Fibroblast of the aortic adventitia (primary cell): ENCODE measurements around the gene CDCA5. TPM values are rescaled to one million over a fixed set of nuclear protein-coding genes. Genes with fewer than 3 reads are reported as not detected.

ENCODE experiments used
- DNase-seq: peaks from one replicate; pipeline ENCODE4 v3.0.0-alpha.2; 2010; ENCODE audit warnings: low read depth
- H3K4me3 ChIP-seq: 2 replicates; pipeline ENCODE4 v1.5.1; 2011; ENCODE audit warnings: low read depth, mild to moderate bottlenecking, control low read depth, low read length, moderate library complexity
- total RNA-seq: library from RNA; depleted of rRNA; stranded (reverse); fragments of >200 nt; gene quantifications from 2 replicates; pipeline ENCODE4 v1.2.3, GENCODE V29; 2012; ENCODE audit warnings: low replicate concordance
- TF ChIP-seq, protein P1 (sequence below): IDR thresholded peaks from 2 replicates; pipeline ENCODE4 v1.5.1; 2011; ENCODE audit warnings: mild to moderate bottlenecking, low read length, control low read depth, inconsistent platforms; ENCODE audit not compliant: insufficient read depth

The CDCA5 gene
- total RNA-seq, 1 donor: 19.3 TPM

GRCh38 chr11:65118097-65118837 lies 34.4 kb upstream of the CDCA5 start:
- TF ChIP-seq, protein P1, sequence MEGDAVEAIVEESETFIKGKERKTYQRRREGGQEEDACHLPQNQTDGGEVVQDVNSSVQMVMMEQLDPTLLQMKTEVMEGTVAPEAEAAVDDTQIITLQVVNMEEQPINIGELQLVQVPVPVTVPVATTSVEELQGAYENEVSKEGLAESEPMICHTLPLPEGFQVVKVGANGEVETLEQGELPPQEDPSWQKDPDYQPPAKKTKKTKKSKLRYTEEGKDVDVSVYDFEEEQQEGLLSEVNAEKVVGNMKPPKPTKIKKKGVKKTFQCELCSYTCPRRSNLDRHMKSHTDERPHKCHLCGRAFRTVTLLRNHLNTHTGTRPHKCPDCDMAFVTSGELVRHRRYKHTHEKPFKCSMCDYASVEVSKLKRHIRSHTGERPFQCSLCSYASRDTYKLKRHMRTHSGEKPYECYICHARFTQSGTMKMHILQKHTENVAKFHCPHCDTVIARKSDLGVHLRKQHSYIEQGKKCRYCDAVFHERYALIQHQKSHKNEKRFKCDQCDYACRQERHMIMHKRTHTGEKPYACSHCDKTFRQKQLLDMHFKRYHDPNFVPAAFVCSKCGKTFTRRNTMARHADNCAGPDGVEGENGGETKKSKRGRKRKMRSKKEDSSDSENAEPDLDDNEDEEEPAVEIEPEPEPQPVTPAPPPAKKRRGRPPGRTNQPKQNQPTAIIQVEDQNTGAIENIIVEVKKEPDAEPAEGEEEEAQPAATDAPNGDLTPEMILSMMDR: no peak
- no peak for DNase-seq
- no peak overlapping the region for H3K4me3 ChIP-seq

- TF ChIP-seq, protein P1: peak; percentile 86
- peak within 1 kb of the TSS; percentile 96 for H3K4me3 ChIP-seq
- DNase-seq: peak; percentile 99
Observed at GRCh38 chr11:65117206-65118096, 33.6 kb upstream of the CDCA5 start, which contains the start of gene ZNHIT2. ZNHIT2 (minus strand) TSS chr11:65117701; CDS start chr11:65117653, 48 bp downstream.

GRCh38 chr11:65116370-65117205 lies 32.7 kb upstream of the CDCA5 start:
- H3K4me3 ChIP-seq: peak overlapping the region; percentile 96
- DNase-seq: peak; percentile 41
- TF ChIP-seq, protein P1: no peak

GRCh38 chr11:65115361-65116082 lies 31.7 kb upstream of the CDCA5 start:
- no peak for DNase-seq
- TF ChIP-seq, protein P1: no peak
- no peak overlapping the region for H3K4me3 ChIP-seq

- TF ChIP-seq, protein P1: no peak
- DNase-seq: no peak
Observed at GRCh38 chr11:65114538-65115171, 30.8 kb upstream of the CDCA5 start.

DNA sequence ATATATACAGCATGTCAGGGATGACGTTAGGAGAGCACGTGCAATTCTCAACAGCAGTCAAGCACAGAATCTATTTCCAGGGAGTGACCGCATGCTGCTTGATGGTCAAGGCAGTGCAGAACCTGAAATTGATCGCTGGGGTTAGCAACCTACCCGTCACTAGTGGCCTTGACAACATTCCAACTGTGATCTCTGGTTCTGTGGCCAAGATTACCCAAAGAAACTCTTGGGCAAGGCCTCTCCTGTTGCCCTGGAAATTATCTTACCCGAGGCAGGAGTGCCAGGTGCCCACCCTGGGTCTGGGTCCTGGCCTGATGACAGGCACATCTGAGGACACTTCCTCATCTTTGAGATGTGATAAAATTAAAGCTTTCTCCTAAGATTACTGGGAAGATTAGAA lies 30.0 kb upstream of the CDCA5 start:
- H3K4me3 ChIP-seq: no peak overlapping the region
- TF ChIP-seq, protein P1: no peak
- no peak for DNase-seq

More at GRCh38 chr11:65114538-65115171, 30.8 kb upstream of the CDCA5 start:
- H3K4me3 ChIP-seq: no peak overlapping the region
